ENCODE data around the gene TIAM2.
A peak's percentile ranks its signal among the peaks of the same experiment; 100 is the strongest.
"Not testable (repeated sequence)": the region's sequence is repeated elsewhere in the genome, so short reads cannot be mapped to it uniquely, and the experiment has no call there.

TIAM2 gene

GRCh38 chr6:155115893-155116570 lies 120.9 kb downstream of the TIAM2 start:
- Histone ChIP-seq H3K36me3 (ENCODE audit: low read depth) (no peaks in the 10 kb centered on the region), H3K27me3 (ENCODE audit: insufficient read depth, poor library complexity, severe bottlenecking) (no peaks in the 10 kb centered on the region), H3K4me3 (ENCODE audit: severe bottlenecking) (no peak overlapping the region), H3K27ac (ENCODE audit: poor library complexity, severe bottlenecking) (no peak overlapping the region), H3K4me1 (ENCODE audit: insufficient read depth, poor library complexity, severe bottlenecking) (no peaks in the 10 kb centered on the region), H3K9me3 (ENCODE audit: severe bottlenecking) (no peaks in the 10 kb centered on the region)
- DNase-seq (ENCODE audit: low spot score) (no peak), ATAC-seq (ENCODE audit: low read depth) (no peak)
- TF ChIP-seq CTCF (IDR thresholded peaks at IDR 0.05; ENCODE audit: poor library complexity, severe bottlenecking) = no peak

- H3K27ac ChIP-seq (ENCODE audit: poor library complexity, severe bottlenecking) = no peak overlapping the region
- DNase-seq (ENCODE audit: low spot score) = no peak
- ATAC-seq (ENCODE audit: low read depth) = no peak
- H3K4me1 ChIP-seq (ENCODE audit: insufficient read depth, poor library complexity, severe bottlenecking) = no peaks in the 10 kb centered on the region
- H3K4me3 ChIP-seq (ENCODE audit: severe bottlenecking) = no peak overlapping the region
- no peaks in the 10 kb centered on the region for H3K36me3 ChIP-seq (ENCODE audit: low read depth)
- H3K27me3 ChIP-seq (ENCODE audit: insufficient read depth, poor library complexity, severe bottlenecking) = no peaks in the 10 kb centered on the region
- no peak for TF ChIP-seq CTCF (IDR thresholded peaks at IDR 0.05; ENCODE audit: poor library complexity, severe bottlenecking)
- H3K9me3 ChIP-seq (ENCODE audit: severe bottlenecking) = no peaks in the 10 kb centered on the region
Observed at GRCh38 chr6:155116571-155116910, 121.4 kb downstream of the TIAM2 start.

- ATAC-seq (ENCODE audit: low read depth) (peak; percentile 29; the same call in 1 of the 3 replicates), DNase-seq (ENCODE audit: low spot score) (no peak)
- no peak overlapping the region for H3K27ac ChIP-seq (ENCODE audit: poor library complexity, severe bottlenecking)
- no peaks in the 10 kb centered on the region for H3K4me1 ChIP-seq (ENCODE audit: insufficient read depth, poor library complexity, severe bottlenecking)
- no peaks in the 10 kb centered on the region for H3K9me3 ChIP-seq (ENCODE audit: severe bottlenecking)
- no peak for TF ChIP-seq CTCF (IDR thresholded peaks at IDR 0.05; ENCODE audit: poor library complexity, severe bottlenecking)
- H3K36me3 ChIP-seq (ENCODE audit: low read depth) = no peaks in the 10 kb centered on the region
- H3K27me3 ChIP-seq (ENCODE audit: insufficient read depth, poor library complexity, severe bottlenecking) = no peaks in the 10 kb centered on the region
- H3K4me3 ChIP-seq (ENCODE audit: severe bottlenecking) = no peak overlapping the region
Observed at GRCh38 chr6:155117256-155117655, 122.1 kb downstream of the TIAM2 start.

- Histone ChIP-seq H3K4me1 (ENCODE audit: insufficient read depth, poor library complexity, severe bottlenecking) (no peaks in the 10 kb centered on the region), H3K9me3 (ENCODE audit: severe bottlenecking) (no peaks in the 10 kb centered on the region), H3K36me3 (ENCODE audit: low read depth) (no peaks in the 10 kb centered on the region), H3K27ac (ENCODE audit: poor library complexity, severe bottlenecking) (no peak overlapping the region), H3K4me3 (ENCODE audit: severe bottlenecking) (no peak overlapping the region), H3K27me3 (ENCODE audit: insufficient read depth, poor library complexity, severe bottlenecking) (no peaks in the 10 kb centered on the region)
- DNase-seq (ENCODE audit: low spot score) (no peak), ATAC-seq (ENCODE audit: low read depth) (no peak)
- no peak for TF ChIP-seq CTCF (IDR thresholded peaks at IDR 0.05; ENCODE audit: poor library complexity, severe bottlenecking)
Observed at GRCh38 chr6:155117785-155118184, 122.7 kb downstream of the TIAM2 start.

GRCh38 chr6:155119201-155119600 lies 124.1 kb downstream of the TIAM2 start:
- H3K9me3 ChIP-seq (ENCODE audit: severe bottlenecking); ATAC-seq (ENCODE audit: low read depth); H3K4me1 ChIP-seq (ENCODE audit: insufficient read depth, poor library complexity, severe bottlenecking); H3K4me3 ChIP-seq (ENCODE audit: severe bottlenecking); H3K36me3 ChIP-seq (ENCODE audit: low read depth); DNase-seq (ENCODE audit: low spot score); H3K27ac ChIP-seq (ENCODE audit: poor library complexity, severe bottlenecking); H3K27me3 ChIP-seq (ENCODE audit: insufficient read depth, poor library complexity, severe bottlenecking): not testable (repeated sequence)
